22Rv1 (cell line): ENCODE measurements around the gene ADAMTS18.

Source experiments
- CTCF ChIP-seq: fragments of 450-650 bp; IDR thresholded peaks from 2 replicates; pipeline ENCODE4 v1.5.1; 2017; ENCODE audit warnings: mild to moderate bottlenecking
- ZFX ChIP-seq: fragments of 450-650 bp; IDR thresholded peaks from 2 replicates; pipeline ENCODE4 v1.6.1; 2017; ENCODE audit warnings: antibody characterized with exemption, borderline replicate concordance

GRCh38 chr16:77470851-77471250 lies 36.0 kb upstream of the ADAMTS18 start:
- TF ChIP-seq CTCF (no peak), ZFX (no peak)
